T-helper 2 cell treated with Interferon-gamma antibody and Interleukin-4, amounts not matched to agents 5 μg/mL and 100 μg/mL, for 36 hours (primary cell): Measurements from ENCODE around the gene RASA1.
"Not testable (repeated sequence)": the region's sequence is repeated elsewhere in the genome, so short reads cannot be mapped to it uniquely, and the experiment has no call there.

Source experiments
- DNase-seq: peaks from one replicate; pipeline ENCODE4 v3.0.0; 2021; ENCODE audit warnings: low spot score
- H3K27ac Mint-ChIP-seq: one replicate; pipeline ENCODE4 v1.8.0; 2021; ENCODE audit warnings: mild to moderate bottlenecking, mixed read lengths
- H3K27me3 Mint-ChIP-seq: one replicate; pipeline ENCODE4 v1.8.0; 2021; ENCODE audit warnings: low read depth, mixed read lengths
- H3K36me3 Mint-ChIP-seq: one replicate; pipeline ENCODE4 v1.8.0; 2021; ENCODE audit warnings: low read depth, mixed read lengths
- H3K4me1 Mint-ChIP-seq: one replicate; pipeline ENCODE4 v1.8.0; 2021; ENCODE audit warnings: low read depth, mixed read lengths
- H3K4me3 Mint-ChIP-seq: one replicate; pipeline ENCODE4 v1.8.0; 2022; ENCODE audit warnings: mild to moderate bottlenecking, moderate library complexity, mixed read lengths
- H3K9me3 Mint-ChIP-seq: one replicate; pipeline ENCODE4 v1.8.0; 2021; ENCODE audit warnings: mixed read lengths

Gene RASA1

DNA sequence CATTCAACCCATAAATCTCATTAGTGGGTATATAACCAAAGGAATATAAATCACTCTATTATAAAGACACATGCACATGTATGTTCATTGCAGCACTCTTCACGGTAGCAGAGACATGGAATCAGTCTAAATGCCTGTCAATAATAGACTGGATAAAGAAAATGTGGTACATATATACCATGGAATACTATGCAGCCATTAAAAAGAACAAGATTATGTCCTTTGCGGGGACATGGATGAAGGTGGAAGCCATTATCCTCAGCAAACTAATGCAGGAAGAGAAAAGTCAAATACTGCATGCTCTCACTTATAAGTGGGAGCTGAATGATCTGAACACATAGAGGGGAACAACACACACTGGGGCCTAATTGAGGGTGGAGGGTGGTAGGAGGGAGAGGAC is 38.4 kb downstream of the RASA1 start:
- not testable (repeated sequence) for H3K27ac Mint-ChIP-seq, H3K4me3 Mint-ChIP-seq, DNase-seq, H3K27me3 Mint-ChIP-seq
- peaks cover 18% of the 10 kb centered on the region for H3K9me3 Mint-ChIP-seq
- H3K4me1 Mint-ChIP-seq = peaks cover 23% of the 10 kb centered on the region
- peaks cover 38% of the 10 kb centered on the region for H3K36me3 Mint-ChIP-seq

DNA sequence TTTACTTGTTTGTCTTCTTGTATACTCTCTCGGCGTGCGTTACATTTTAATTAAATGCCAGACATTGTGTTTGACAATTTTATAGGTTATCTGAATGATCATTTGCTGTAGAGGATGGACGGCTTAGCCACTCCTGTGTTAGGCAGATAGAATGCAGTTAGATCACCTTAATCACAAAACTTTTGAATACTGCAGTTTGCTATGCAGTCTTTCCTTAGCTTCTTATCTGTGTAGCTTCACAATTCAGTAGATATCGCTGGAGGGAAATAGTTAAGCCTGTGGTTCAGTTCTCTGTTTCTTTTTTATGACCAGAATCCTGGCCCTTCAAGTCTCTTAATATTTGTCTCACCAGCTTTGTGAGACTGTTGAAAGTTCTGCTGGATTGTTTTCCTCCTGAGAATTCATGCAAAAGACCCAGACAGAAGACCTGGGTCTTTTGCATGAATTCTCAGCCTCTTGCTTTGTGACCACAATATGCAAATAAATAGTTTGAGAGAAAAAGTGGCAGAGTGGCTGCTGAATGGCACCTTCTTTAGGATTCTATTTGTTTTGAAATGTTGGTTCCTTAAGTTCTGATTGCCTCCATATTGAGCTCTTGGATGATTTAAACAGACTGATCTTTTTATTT is 40.2 kb downstream of the RASA1 start:
- Mint-ChIP-seq H3K27ac (no peak overlapping the region), H3K4me3 (no peak overlapping the region), H3K36me3 (peaks cover 33% of the 10 kb centered on the region), H3K4me1 (peaks cover 10% of the 10 kb centered on the region), H3K27me3 (no peaks in the 10 kb centered on the region), H3K9me3 (peaks cover 18% of the 10 kb centered on the region)
- DNase-seq = no peak

DNA sequence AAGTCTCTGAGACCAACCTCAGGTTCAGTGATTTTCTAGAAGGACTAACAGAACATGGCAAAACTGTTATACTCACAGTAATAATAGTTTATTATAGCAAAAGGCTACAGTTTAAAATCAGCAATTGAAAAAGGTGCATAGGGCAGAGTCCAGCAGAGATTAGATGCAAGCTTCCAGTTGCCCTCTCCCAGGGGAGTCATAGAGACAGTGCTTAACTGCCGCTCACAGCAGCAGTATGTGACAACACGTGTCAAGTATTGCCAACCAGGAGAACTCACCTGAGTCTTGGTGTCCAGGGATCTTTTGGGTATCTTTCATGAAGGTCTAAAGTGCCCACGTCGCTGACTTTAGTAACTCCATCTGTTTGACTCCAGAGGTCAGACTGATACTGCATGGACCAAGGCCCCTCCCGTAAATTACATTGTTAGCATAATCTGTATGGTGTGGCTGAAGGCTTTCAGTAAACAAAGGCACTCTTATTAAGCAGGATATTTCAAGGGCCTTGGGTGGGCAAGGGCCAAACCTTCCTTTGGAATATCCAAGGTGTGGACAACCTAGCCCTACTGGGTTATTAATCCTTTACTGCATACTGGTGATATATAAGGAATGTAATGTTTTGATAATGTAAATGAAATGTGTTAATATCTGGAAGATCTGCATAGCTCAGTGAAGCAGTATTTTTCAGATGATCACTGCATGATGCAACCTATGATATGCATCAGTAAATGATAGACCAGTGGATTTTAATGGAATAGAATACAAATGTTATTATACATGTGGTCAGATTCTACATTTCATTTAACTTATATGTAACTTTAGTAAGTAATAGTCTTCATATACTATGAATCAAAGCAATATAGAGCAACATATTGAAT is 44.0 kb downstream of the RASA1 start:
- no peak overlapping the region for H3K4me3 Mint-ChIP-seq

DNA sequence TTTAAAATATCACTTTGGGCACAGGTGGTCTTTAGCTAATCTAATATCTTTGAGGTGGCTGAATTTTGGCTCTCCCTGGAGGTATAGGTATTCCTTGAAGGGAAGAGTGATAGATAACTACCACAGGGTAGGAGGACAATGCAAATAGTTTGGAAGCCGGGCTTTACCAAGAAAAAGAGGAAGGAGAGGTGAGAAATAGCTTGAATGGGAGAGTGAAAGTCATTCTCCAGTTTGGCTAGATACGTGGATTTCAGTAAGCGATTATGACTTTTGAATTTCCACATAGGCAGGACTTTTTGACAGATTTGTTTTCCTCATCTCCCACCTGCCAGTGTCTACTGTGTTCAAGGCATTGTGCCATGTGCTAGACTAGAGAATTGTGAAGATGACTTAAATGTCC is 45.5 kb downstream of the RASA1 start:
- Mint-ChIP-seq H3K27me3 (no peaks in the 10 kb centered on the region), H3K4me1 (peaks cover 12% of the 10 kb centered on the region), H3K27ac (no peak overlapping the region), H3K9me3 (peaks cover 4% of the 10 kb centered on the region), H3K4me3 (no peak overlapping the region), H3K36me3 (peaks cover 17% of the 10 kb centered on the region)
- no peak for DNase-seq

More for the DNA sequence above, 44.0 kb downstream of the RASA1 start:
- Mint-ChIP-seq H3K36me3 (peaks cover 11% of the 10 kb centered on the region), H3K27ac (no peak overlapping the region), H3K27me3 (no peaks in the 10 kb centered on the region), H3K4me1 (peaks cover 16% of the 10 kb centered on the region), H3K9me3 (no peaks in the 10 kb centered on the region)
- no peak for DNase-seq

DNA sequence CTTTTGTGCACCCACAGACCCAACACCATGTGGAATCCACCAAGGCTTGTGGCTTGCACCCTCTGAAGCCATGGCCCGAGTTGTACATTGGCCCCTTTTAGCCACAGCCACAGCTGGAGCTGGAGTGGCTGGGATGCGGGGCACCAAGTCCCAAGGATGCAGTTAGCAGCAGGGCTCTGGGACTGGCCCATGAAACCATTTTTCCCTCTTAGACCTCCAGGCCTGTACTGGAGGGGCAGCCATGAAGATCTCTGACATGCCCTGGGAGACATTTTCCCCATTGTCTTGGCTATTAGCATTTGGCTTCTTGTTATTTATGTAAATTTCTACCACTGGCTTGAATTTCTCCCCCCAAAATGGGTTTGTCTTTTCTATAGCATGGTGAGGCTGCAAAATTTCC is 51.8 kb downstream of the RASA1 start:
- DNase-seq = no peak
- Mint-ChIP-seq H3K4me1 (peaks cover 19% of the 10 kb centered on the region), H3K27ac (no peak overlapping the region), H3K36me3 (peaks cover 39% of the 10 kb centered on the region), H3K4me3 (no peak overlapping the region), H3K27me3 (no peaks in the 10 kb centered on the region), H3K9me3 (peaks cover 21% of the 10 kb centered on the region)

DNA sequence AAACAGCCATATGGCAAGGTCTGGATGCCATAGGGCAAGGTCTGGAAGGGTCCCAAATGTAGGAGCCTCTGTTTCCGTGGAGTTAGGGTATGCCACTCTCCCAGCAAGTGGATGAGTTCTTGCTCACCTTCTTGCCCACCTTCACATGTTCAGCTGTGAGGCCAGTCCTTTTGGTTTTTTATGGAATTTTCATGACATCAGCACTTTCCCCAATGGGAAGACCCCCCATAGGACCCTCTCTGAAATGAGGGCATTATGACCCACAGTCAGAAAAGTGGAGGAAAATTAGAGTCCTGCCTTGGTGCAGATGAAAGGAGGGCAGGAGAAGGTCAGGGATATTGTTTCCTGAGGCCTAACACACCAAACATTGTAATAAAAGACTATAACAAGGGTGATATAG is 53.9 kb downstream of the RASA1 start:
- H3K36me3 Mint-ChIP-seq = peaks cover 36% of the 10 kb centered on the region
- H3K27me3 Mint-ChIP-seq = no peaks in the 10 kb centered on the region
- no peak for DNase-seq
- H3K9me3 Mint-ChIP-seq = peaks cover 21% of the 10 kb centered on the region
- H3K4me1 Mint-ChIP-seq = peaks cover 16% of the 10 kb centered on the region
- no peak overlapping the region for H3K4me3 Mint-ChIP-seq
- no peak overlapping the region for H3K27ac Mint-ChIP-seq

DNA sequence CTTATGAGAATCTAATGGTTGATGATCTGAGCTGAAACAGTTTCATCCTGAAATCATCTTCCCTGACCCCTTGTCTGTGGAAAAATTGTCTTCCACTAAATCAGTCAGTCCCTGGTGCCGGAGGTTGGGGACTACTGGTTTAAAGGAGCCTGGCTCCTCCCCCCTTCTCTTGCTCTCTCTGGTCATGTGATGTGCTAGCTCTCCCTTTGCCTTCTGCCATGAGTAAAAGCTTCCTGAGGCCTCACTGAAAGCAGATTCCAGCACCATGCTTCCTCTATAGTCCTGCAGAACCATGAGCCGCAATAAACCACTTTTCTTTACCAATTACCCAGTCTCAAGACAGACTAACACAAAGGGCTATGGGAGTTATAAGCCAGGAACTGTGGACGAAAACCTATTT is 54.7 kb downstream of the RASA1 start:
- peaks cover 21% of the 10 kb centered on the region for H3K9me3 Mint-ChIP-seq
- peaks cover 32% of the 10 kb centered on the region for H3K36me3 Mint-ChIP-seq
- peaks cover 16% of the 10 kb centered on the region for H3K4me1 Mint-ChIP-seq
- no peak overlapping the region for H3K27ac Mint-ChIP-seq
- no peak for DNase-seq
- H3K4me3 Mint-ChIP-seq = no peak overlapping the region
- no peaks in the 10 kb centered on the region for H3K27me3 Mint-ChIP-seq

DNA sequence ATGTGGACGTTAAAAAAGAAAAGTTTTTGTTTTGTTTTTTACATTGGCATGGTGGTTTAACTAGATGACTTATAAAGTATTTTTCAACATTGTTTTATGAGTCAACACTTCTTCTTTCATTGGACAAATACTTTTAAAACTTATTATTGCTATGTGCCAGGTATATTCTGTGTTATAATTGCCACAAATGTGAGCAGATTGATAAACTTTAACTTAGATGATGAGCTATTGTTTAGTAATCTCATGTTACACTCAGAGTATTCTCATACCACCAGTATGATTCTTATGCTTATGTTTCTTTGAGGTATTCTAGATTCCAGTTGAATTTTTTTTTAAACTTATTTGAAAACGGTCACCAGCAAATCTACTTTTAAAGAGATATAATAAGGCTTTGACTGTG is 60.3 kb downstream of the RASA1 start:
- no peak for DNase-seq
- H3K27ac Mint-ChIP-seq = no peak overlapping the region
- peaks cover 22% of the 10 kb centered on the region for H3K4me1 Mint-ChIP-seq
- H3K27me3 Mint-ChIP-seq = no peaks in the 10 kb centered on the region
- H3K36me3 Mint-ChIP-seq = peaks cover 10% of the 10 kb centered on the region
- no peaks in the 10 kb centered on the region for H3K9me3 Mint-ChIP-seq
- H3K4me3 Mint-ChIP-seq = no peak overlapping the region

DNA sequence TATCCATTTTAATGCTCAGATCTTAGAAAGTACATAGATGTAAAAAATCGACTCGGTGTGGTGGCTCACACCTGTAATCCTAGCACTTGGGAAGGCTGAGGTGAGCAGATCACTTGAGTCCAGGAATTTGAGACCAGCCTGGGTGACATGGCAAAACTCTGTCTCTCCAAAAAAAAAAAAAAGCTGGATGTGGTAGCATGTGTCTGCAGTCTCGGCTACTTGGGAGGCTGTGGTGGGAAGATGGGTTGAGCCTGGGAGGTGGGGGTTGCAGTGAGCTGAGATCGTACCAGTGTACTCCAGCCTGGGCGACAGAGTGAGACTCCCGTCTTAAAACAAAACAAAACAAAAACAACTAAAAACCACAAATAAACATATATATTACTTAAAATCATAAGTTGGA is 61.4 kb downstream of the RASA1 start:
- H3K36me3 Mint-ChIP-seq = peaks cover 18% of the 10 kb centered on the region
- H3K27me3 Mint-ChIP-seq = no peaks in the 10 kb centered on the region
- H3K4me3 Mint-ChIP-seq = no peak overlapping the region
- DNase-seq = no peak
- H3K4me1 Mint-ChIP-seq = peaks cover 14% of the 10 kb centered on the region
- H3K27ac Mint-ChIP-seq = no peak overlapping the region
- no peaks in the 10 kb centered on the region for H3K9me3 Mint-ChIP-seq

DNA sequence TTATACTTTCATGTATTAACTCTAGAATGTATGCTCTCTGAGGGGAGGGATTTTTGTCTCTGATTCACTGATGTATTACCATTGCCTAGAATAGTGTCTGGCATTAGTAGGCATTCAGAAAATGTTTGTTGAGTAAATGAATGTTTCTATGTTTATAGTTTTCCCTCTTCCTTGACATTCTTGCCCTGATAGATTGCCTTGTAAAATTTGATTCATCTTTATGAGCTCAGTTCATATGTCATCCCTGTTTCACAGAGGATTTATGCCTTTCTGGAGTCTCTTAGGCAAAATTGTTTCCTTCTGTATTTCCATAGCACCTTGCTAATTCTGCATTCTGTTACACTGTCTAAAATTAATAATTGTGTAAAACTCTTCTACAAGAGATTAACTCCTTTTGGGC is 72.3 kb downstream of the RASA1 start:
- H3K4me3 Mint-ChIP-seq = no peak overlapping the region
- H3K9me3 Mint-ChIP-seq = peaks cover 13% of the 10 kb centered on the region
- DNase-seq = no peak
- peaks cover 62% of the 10 kb centered on the region for H3K36me3 Mint-ChIP-seq
- H3K4me1 Mint-ChIP-seq = peaks cover 24% of the 10 kb centered on the region
- no peaks in the 10 kb centered on the region for H3K27me3 Mint-ChIP-seq
- H3K27ac Mint-ChIP-seq = peak overlapping the region; percentile 91

DNA sequence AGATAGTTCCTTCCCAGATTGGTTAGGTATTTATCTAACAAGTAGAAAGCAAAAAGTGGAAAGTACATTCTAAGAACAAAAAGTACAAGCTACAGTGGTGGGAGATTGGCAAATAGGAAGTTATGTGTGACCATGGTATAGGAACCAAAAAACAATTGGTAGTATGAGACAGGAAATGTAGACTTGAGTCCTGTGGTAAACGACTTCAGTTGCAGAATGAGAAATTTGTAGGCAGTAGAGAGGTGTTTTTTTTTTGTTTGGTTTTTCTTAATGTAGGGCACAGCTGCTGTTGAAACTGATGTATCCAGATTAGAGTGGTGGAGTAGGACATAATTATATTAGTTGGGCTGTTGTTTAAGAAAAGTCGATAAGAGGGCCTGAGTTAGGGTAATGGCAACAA is 73.0 kb downstream of the RASA1 start:
- peak; percentile 14 for DNase-seq
- Mint-ChIP-seq H3K36me3 (peaks cover 60% of the 10 kb centered on the region), H3K4me1 (peaks cover 29% of the 10 kb centered on the region), H3K9me3 (peaks cover 13% of the 10 kb centered on the region), H3K4me3 (peak overlapping the region; percentile 82), H3K27me3 (no peaks in the 10 kb centered on the region), H3K27ac (peak overlapping the region; percentile 91)

DNA sequence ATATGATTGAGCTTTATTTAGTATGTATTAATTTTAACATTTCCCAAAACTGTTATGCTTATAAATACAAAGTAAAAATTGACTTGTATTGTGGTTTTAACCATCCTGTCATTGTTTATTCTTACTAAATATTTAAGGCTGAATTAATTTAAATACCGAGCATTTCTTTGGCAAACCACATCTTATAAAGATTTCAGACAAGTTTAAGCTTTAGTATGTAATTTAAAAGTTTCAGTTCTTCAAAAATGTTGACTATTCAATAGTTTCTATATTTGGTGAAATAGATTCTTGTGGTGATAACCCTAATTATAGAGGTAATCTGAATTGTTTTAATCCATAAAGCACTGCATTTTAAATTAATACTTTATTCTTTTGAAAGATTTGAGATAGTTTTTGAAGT is 79.6 kb downstream of the RASA1 start:
- H3K27me3 Mint-ChIP-seq = no peaks in the 10 kb centered on the region
- H3K4me3 Mint-ChIP-seq = no peak overlapping the region
- H3K27ac Mint-ChIP-seq = no peak overlapping the region
- peaks cover 13% of the 10 kb centered on the region for H3K9me3 Mint-ChIP-seq
- DNase-seq = no peak
- H3K4me1 Mint-ChIP-seq = peaks cover 17% of the 10 kb centered on the region
- peaks cover 36% of the 10 kb centered on the region for H3K36me3 Mint-ChIP-seq

DNA sequence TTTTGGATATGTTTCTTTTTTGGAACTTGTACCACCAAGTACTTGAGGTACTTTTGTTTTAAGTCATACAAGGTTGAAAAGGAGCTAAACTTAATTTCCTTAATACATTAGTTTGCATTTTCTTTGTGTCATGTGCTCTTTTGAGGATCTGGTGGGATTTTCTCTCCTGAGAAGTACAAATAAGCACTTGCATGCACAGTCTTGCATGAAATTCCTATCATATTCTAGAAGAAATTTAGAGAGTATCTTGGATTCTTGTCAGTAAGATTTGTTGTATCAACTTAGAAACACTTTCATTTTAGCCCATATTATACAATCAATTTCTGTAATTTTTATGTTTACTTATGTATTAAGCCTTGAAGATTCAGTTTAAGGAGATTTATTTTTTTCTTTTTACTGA is 80.2 kb downstream of the RASA1 start:
- H3K4me3 Mint-ChIP-seq = no peak overlapping the region
- H3K27me3 Mint-ChIP-seq = no peaks in the 10 kb centered on the region
- DNase-seq = no peak
- H3K4me1 Mint-ChIP-seq = peaks cover 16% of the 10 kb centered on the region
- no peak overlapping the region for H3K27ac Mint-ChIP-seq
- peaks cover 13% of the 10 kb centered on the region for H3K9me3 Mint-ChIP-seq
- peaks cover 35% of the 10 kb centered on the region for H3K36me3 Mint-ChIP-seq

DNA sequence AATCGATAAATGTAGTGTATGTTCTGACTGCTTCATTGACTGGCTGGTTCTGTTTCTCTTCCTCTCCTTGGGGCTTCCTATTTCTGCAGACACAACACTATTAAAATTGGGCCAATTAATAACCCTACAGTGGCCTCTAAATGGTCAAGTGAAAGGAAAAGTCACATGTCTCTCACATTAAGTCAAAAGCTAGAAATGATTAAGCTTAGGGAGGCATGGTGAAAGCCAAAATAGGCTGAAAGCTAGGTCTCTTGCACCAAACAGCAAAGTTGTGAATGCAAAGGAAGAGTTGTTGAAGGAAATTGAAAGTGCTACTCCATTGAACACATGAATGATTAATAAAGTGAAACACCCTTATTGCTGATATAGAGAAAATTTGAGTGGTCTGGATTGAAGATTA is 86.8 kb downstream of the RASA1 start:
- no peak for DNase-seq
- Mint-ChIP-seq H3K4me1 (peaks cover 18% of the 10 kb centered on the region), H3K27ac (no peak overlapping the region), H3K4me3 (no peak overlapping the region), H3K9me3 (no peaks in the 10 kb centered on the region), H3K27me3 (no peaks in the 10 kb centered on the region), H3K36me3 (peaks cover 46% of the 10 kb centered on the region)
